Stomach (tissue), 4 donors: ENCODE measurements around the gene SELENOW.

Experiments
- POLR2A ChIP-seq, 4 donors: fragments of 450-650 bp; IDR thresholded peaks; one replicate each; pipeline ENCODE4 v1.6.1; 2016; ENCODE audit warnings: antibody characterized with exemption in 4 of 4, control low read depth in 2 of 4, mild to moderate bottlenecking in 1 of 4, moderate library complexity in 1 of 4
- TF ChIP-seq, protein P1 (sequence below), 7 experiments: fragments of 450-650 bp in 4 of 7; fragments of 200-600 bp in 3 of 7; sonication (generic) in 3 of 7; IDR thresholded peaks; one replicate each; pipeline ENCODE4 v1.5.1; 2016 to 2019; ENCODE audit warnings: antibody characterized with exemption in 7 of 7, control low read depth in 2 of 7, mild to moderate bottlenecking in 1 of 7

GRCh38 chr19:47766670-47767069, 11.8 kb upstream of the SELENOW start:
- TF ChIP-seq, protein P1, sequence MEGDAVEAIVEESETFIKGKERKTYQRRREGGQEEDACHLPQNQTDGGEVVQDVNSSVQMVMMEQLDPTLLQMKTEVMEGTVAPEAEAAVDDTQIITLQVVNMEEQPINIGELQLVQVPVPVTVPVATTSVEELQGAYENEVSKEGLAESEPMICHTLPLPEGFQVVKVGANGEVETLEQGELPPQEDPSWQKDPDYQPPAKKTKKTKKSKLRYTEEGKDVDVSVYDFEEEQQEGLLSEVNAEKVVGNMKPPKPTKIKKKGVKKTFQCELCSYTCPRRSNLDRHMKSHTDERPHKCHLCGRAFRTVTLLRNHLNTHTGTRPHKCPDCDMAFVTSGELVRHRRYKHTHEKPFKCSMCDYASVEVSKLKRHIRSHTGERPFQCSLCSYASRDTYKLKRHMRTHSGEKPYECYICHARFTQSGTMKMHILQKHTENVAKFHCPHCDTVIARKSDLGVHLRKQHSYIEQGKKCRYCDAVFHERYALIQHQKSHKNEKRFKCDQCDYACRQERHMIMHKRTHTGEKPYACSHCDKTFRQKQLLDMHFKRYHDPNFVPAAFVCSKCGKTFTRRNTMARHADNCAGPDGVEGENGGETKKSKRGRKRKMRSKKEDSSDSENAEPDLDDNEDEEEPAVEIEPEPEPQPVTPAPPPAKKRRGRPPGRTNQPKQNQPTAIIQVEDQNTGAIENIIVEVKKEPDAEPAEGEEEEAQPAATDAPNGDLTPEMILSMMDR (IDR thresholded peaks at IDR 0.05), result no peak
- TF ChIP-seq POLR2A (IDR thresholded peaks at IDR 0.05), result no peak
